CMK (cell line): ENCODE measurements around the gene SOX9.
"Not testable (repeated sequence)": the region's sequence is repeated elsewhere in the genome, so short reads cannot be mapped to it uniquely, and the experiment has no call there.

Experiments
- DNase-seq: peaks from one replicate; pipeline ENCODE4 v3.0.0-alpha.2; 2010; ENCODE audit warnings: low read depth

SOX9 gene

DNA sequence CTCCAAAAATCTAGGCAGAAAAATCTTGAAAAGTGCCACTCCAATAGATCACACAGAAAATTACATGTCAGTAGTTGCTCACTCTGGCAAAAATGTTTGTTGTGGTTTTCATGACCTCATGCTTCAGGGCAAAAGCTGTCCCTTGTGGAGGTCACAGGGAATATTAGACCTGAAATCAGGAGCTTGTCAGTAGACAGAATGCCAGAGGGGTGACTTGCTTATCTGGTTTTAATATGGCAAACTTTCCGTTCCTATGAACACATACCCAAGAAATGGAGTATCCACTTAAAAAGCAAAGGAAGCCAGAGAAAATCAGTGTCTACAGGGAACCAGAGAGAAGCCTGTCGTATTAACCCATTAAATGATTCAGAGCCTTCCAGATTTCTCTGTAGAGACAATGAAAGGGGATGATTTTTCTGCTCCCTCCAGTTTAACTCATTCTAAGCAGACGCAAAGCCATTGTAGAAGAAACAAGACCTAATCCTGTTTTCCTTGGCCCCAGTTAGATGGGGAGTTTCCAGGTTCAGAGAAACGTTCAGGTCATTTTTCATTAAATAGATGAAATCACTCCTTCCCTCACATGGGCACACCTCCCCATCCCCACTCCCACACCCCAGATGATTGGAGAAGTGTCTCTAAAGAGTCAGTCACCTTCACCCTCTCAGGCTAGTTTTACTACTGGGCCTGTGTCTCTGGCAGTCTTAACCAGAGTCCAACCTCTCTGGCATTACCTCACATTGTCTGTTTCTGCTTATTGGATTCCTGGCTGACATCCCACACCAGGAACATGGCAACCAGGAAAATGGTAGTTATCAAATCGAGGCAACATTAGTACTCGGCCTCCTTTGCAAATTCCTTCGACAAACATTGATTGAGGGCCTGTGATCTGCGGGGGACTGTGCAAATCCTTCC, 6.0 kb downstream of the SOX9 start:
- no peak for DNase-seq

GRCh38 chr17:72128039-72128438, 7.2 kb downstream of the SOX9 start:
- DNase-seq, result no peak

GRCh38 chr17:72134608-72135394, 14.0 kb downstream of the SOX9 start:
- DNase-seq, result no peak

DNA sequence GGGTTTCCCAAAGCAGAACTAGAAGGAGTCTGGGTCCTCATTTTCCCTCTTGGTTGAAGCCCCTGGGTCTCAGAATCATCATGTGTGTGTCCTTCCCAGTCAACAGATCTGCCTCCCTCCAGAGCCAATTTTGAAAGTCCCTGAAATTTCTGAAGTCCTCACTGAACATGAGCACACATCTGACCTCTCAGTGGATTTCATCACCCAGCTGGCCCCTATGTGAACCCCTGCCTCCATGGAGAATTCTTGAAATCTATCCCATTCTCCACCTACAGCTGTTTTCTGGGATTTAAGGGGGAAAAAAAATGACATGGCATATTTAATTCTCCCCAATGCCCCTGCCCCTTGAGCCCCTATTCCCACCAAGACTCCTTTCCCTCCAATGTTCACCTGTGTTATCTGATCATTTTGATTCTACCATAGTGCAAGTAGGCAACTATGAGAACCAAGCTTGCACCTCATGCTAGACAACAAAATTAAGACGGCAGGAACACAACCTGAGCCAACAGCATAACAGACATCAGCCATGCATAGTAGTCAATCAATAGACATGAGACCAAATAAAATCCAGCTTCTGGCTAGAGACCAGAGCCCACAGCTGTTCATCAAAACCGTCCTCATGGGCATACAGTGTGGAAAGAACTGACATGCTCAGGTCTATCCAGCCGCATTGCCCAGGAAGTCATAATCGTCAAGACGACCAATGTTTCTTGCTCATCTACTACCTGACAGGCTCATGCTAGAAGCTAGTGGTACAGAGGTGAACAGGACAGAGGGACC, 14.9 kb downstream of the SOX9 start:
- DNase-seq, result no peak

- DNase-seq, result no peak
Observed at GRCh38 chr17:72136692-72137091, 15.9 kb downstream of the SOX9 start.

GRCh38 chr17:72137161-72137560, 16.3 kb downstream of the SOX9 start:
- no peak for DNase-seq

GRCh38 chr17:72139212-72139611, 18.4 kb downstream of the SOX9 start:
- DNase-seq, result no peak

- no peak for DNase-seq
Observed at GRCh38 chr17:72141336-72141735, 20.5 kb downstream of the SOX9 start.

- not testable (repeated sequence) for DNase-seq
Observed at GRCh38 chr17:72142097-72142496, 21.3 kb downstream of the SOX9 start.

DNA sequence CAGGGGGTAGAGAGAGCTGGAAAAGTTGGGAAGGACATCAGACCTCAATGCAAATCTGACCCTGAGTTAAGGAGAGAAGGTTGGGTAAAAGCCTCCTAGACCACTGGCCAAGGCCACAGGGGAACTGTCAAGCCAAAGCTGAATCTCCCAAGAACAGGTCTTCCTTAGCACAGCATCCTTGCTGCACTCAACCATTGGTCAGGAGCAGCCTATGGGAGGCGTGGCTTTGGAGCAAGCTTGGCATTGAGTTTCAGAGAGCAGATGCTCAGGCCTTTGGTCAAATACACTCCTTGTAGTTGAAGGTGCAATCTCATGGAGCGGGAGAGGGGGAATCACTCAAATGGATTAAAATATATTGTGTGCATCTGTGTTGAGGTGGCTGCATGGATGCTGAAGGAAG, 21.8 kb downstream of the SOX9 start:
- no peak for DNase-seq

GRCh38 chr17:72143245-72143644, 22.4 kb downstream of the SOX9 start:
- no peak for DNase-seq

- DNase-seq, result no peak
Observed at GRCh38 chr17:72144101-72144500, 23.3 kb downstream of the SOX9 start.

DNA sequence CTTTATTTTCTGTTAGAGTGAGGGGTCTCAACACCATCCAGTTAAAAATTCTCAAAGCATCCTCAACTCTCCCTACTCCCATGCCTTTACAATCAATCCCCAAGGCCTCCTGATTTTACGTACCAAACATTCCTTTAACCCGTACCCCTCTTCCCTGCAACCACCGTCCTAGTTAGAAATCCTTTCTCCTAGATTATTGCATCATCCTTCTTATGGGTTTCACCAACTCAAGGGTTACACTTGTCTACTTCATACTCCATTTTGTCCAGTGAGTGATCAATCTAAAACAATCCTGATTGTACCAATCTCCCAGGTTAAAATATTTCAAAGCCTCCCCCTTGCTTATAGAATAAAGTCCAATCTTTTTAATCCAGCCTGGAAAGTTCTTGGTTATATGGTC, 24.7 kb downstream of the SOX9 start:
- no peak for DNase-seq

DNA sequence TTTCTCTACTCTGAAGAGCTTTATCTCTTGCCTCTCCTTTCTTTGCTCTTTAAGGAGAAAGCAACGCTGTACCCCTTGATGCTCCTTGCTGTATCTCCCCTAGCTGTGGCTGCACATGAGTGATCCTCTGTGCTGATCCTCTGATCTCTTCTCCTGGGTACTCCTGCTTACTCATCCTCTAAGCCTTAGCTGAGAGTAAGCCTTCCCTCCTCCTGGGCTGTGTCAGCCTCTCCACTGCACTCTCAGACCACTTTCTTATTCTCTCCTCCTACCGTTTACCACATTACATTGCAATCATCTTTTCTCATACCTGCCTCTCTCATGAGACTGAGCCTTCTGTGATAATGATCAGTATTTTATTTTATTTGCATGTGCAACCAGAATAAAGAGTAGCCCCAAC, 25.1 kb downstream of the SOX9 start:
- no peak for DNase-seq

- DNase-seq, result no peak
Observed at GRCh38 chr17:72146371-72146770, 25.6 kb downstream of the SOX9 start.

DNA sequence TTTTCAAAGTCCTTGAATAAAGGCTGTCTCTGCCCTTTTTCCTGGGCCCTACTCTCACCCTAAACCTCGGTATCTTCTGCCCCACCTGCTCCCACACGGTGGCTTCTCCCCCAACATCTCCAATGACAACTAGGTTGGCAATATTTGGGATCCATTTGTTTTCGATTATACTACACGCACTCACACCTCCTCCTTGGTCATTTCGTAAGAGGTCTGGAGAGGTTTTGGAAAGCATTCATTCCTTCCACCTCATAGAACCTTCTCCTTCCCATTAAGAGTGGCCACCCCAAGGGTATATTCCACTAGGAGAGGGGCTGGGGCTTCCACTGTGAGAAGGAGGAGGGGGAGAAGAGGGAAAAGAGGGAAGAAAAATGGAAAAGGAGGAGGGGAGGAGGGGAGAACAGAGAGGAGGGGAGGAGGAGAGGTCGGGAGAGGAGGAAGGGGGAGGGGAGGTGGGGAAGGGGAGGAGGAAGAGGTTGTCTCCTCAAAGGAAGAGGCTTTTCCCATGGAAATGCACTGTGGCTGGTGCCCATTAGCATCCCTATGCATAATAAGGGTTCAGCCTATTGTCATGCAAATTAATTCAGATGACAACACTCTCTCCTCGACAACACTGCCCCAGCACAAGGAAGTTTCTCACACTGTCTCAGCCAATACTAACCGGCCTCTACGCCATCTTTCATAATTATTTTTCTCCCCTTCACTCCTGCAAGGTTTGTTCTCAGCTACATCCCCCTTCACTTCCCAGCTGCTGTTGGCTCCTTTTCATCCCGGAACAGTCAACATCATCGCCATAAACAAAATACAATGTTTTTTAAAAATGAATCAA, 30.0 kb downstream of the SOX9 start:
- DNase-seq, result no peak

DNA sequence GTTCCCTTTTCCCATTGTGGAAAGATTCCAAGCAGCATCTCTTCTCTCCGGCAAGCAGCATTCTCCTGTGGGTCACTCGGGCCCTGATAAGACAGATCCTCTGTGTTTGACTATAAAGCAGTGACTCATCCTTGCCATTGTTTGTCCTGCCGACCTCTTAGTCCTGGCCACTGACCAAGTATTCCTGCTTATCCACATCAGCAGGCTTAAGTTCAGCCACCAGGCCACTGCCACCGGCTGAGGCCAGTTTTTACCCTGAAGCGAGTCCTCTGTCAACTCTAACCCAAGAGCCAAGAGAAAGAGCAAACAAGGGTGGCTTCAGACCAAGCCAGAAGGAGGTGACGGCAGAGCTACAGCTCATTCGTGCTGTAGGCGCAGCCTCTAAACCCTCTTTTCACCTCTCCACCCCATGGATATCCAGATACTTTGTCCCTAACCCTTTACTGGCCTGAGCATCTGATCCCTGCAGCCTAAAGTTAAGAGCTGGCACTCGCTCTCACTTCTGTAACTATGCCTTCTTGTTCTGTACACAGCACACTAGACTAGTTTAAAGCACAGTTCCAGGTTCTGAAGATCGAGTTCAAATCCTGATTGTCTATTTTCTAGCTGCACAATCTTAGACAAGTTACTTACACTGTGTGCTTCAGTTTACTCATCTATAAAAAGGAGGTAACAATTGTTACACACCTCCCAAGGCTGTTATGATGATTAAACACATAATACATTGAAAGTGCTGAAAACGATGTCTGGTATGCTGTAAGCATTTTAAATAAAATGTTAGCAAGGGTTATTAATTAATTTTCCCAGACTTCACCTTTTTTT, 31.0 kb downstream of the SOX9 start:
- no peak for DNase-seq

DNA sequence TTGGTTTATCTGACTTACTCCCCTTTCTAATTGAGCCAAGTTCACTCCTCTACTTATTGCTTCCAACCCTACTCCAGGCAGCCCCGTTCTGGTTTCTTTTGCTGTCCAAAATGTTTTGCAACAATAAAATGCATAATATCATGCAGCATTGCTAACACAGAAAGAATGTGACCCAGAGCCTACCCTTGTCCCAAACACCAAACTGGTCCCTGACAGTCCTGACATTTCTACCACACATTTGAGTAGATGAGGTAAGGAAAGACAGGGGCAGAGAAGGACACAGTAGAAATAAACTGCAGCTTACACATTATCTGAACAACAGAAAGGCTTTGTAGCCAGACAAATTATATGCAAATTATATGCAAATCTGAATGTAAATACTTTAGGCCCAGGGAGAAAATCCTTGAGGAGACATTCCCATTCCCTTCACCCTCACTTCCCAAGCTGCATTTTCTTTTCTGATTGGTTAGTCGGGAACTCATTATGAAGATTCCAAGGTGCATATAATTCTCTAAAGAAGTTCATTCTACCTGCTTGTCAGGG, 31.6 kb downstream of the SOX9 start:
- DNase-seq, result no peak

- no peak for DNase-seq
Observed at GRCh38 chr17:72158895-72159885, 38.4 kb downstream of the SOX9 start.
